LNCAP (cell line): ENCODE data around the gene PSME3.

ENCODE experiments used
- CTCF ChIP-seq: fragments of 450-650 bp; IDR thresholded peaks from 2 replicates; pipeline ENCODE4 v1.5.1; 2017; ENCODE audit warnings: mild to moderate bottlenecking

Gene PSME3

GRCh38 chr17:42880776-42881310, 47.6 kb downstream of the PSME3 start:
- no peak for TF ChIP-seq CTCF

- TF ChIP-seq CTCF: no peak
Measured at GRCh38 chr17:42882166-42882565, 49.0 kb downstream of the PSME3 start.

- TF ChIP-seq CTCF: no peak
Measured at GRCh38 chr17:42883802-42884558, 50.8 kb downstream of the PSME3 start.

- no peak for TF ChIP-seq CTCF
Measured at GRCh38 chr17:42886283-42887176, 53.3 kb downstream of the PSME3 start.

GRCh38 chr17:42889809-42890208, 56.6 kb downstream of the PSME3 start:
- TF ChIP-seq CTCF: no peak

- TF ChIP-seq CTCF: no peak
Measured at GRCh38 chr17:42891539-42892152, 58.4 kb downstream of the PSME3 start.

- no peak for TF ChIP-seq CTCF
Measured at GRCh38 chr17:42893359-42893758, 60.2 kb downstream of the PSME3 start.
